HG02852 (cell line): ENCODE data around the gene DYRK1A.
"Not testable (repeated sequence)": the region's sequence is repeated elsewhere in the genome, so short reads cannot be mapped to it uniquely, and the experiment has no call there.

Experiments
- ATAC-seq: cut with Tn5 transposase; IDR thresholded peaks from one replicate; pipeline ENCODE4 v1.9.1; 2021; ENCODE audit warnings: mild to moderate bottlenecking, moderate library complexity; ENCODE audit not compliant: unreplicated experiment

DYRK1A gene

DNA sequence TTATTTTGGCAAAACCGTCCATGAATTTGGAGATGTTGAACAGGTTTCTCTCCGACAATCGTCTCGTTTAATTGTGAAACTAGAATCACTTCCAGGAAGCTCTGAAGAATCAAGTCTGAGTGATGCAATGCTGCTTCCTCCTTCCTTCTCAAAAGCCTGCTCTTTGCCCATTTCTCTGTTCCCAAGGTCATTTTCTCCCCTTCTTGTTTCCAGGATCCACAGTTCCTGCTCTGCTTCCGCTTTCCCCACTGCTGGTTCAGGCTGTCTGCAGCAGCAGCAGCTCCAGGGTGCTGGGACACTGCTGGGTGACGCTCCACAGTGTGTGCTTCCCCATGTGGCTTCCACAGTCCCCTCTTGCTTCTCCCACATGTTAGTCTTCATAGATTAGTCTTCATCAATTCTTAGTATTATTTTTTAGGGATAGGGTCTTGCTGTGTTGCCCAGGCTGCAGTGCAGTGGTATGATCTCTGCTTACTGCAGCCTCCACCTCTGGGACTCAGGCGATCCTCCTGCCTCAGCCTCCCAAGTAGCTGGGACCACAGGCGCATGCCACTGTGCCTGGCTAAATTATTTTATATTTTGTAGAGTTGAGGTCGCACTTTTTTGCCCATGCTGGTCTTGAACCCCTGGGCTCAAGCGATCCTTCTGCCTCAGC is 156.2 kb downstream of the DYRK1A start:
- ATAC-seq = no peak

- ATAC-seq = not testable (repeated sequence)
Measured at GRCh38 chr21:37524944-37525343, 158.4 kb downstream of the DYRK1A start.

DNA sequence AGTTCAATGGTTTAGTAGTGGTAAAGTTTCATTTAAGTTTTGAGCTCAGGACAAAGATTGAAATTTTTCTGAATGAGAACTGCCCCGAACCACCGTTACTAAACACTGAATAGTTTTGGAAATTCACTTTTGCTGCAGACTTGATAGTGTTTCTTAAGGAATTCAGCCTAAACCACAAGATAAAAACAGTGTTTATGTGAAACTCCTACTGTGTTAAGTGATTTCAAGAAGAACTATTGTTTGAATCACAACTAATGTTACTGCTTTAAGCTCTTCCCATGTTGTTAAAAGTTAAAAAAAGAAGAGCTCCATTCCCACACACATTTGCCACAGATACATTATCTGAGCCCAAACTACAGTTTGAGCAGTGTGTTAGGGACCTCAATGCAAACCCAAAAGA is 159.2 kb downstream of the DYRK1A start:
- no peak for ATAC-seq

GRCh38 chr21:37527103-37527502 is 160.5 kb downstream of the DYRK1A start:
- no peak for ATAC-seq

DNA sequence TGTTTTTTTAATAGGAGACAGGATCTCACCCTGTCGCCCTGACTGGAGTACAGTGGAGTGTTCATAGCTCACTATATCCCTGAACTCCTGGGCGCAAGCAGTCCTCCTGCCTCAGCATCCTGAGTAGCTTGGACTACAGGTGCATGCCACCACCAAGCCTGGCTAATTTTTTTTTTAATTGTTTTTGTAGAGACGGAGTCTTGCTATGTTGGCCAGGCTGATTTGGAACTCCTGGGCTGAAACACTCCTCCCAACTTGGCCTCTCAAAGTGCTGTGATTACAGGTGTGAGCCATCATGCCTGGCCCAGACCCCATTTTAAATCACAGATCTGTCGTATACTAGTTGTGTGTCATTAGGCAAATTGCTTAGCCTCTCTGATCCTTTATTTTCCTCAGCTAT is 161.1 kb downstream of the DYRK1A start:
- ATAC-seq = no peak

DNA sequence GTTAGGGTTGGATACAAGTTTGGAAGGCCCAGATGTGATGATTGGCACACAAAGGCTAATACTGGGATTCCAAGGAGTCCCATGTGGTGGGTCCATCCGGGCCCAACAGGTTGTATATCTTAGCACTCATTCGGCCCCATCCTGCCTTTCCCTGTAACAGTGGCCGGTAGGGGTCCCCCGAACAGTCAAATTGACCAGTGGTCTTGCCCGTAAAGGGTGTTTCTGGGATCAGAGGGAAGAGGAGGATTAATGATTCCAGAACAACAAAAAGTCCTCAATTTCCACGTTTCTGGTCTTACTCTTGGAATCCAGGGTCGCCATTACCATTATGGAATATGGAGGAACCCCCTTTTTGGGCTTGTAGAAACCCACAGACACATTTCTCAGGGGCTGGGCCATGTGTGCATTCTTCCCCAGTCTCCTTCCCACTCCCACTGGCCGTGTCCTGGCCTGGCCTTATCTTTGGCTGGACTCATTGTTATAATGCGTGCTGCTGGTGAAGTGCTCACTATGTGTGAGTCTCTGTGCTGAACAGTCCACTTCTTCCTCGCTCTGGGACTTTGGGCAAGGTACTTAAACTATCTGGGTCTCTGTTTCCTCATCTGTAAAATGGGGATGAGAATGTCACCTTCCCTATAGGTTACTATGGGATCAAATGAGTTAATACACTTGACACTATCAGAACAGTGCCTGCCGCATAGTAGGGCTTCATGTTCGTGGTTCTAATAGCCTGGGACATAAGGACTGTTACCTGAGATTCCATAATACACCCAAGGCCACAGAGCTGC is 161.8 kb downstream of the DYRK1A start:
- no peak for ATAC-seq

- no peak for ATAC-seq
Measured at GRCh38 chr21:37529649-37530048, 163.1 kb downstream of the DYRK1A start.

GRCh38 chr21:37530901-37531351 is 164.4 kb downstream of the DYRK1A start:
- ATAC-seq = no peak

- no peak for ATAC-seq
Measured at GRCh38 chr21:37531431-37531932, 164.9 kb downstream of the DYRK1A start.

DNA sequence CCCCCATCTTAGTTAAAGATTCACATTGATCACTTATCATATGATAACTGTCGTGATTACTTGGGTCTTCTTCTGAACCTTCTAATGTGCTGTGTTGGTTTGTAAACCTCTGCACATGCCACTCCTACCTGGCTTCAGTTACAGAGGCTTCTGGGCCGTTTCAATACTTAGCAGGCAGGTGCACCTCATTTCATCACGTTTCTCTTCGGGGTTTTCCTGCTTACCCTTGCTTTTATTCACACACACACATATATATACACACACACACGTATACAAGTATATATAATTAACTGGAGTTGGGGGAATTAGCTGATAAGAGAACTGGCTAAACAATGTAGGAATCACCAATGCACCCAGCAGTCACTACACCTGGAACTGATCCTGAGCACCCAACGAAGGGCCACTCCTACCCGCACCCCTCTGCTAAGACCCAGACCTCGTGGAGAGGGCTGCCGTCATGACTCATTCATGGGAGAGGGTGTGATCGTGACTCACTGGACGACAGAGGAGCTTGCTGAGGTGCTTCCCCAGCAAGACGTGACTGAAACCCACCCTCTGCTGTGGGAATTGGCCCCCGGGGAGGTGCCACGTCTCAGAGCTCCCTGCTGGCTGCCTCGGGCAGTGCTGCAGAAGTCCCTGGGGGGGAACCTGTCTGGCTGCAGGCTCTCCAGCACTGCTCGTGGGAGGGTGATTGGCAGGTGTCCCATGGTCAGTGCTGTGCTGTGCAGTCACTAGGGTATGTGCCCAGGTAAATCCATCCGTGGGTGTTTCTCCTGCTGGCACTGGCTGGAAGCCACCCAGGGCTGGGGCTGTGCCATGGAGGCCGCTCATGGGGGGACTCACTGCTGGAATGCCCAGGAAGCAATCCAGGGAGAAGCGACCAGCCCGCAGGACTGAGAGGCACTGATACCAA is 166.6 kb downstream of the DYRK1A start:
- ATAC-seq = no peak

GRCh38 chr21:37534431-37534830 is 167.9 kb downstream of the DYRK1A start:
- ATAC-seq = no peak

GRCh38 chr21:37535130-37535529 is 168.6 kb downstream of the DYRK1A start:
- ATAC-seq = no peak

GRCh38 chr21:37535672-37536071 is 169.1 kb downstream of the DYRK1A start:
- ATAC-seq = no peak

DNA sequence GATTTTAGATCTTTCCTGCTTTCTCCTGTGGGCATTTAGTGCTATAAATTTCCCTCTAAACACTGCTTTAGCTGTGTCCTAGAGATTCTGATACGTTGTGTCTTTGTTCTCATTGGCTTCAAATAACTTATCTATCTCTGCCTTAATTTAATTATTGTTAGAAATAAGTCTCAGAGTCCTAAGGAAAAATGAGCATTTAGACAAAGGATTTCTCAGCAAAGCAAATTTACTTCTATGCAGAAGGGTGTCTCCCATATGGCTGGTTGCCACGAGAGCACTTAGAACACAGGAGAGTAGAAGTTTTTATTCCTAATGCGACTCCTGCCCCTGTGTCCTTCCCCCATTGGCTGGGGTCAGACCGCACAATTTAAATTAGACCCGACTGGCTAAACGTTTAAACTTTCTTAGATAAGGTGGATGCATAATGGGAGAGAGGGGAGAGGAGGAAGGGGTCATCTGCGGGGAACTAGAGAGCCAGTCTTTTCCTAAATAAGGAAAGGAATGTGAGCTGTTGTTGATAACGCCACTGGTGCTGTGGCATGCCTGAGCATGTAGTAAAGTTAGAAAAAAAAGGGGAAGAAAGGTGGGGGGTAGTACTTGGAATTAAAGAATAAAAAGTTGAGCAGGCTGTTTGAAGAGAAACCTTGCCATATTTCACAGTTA is 170.2 kb downstream of the DYRK1A start:
- ATAC-seq = no peak

DNA sequence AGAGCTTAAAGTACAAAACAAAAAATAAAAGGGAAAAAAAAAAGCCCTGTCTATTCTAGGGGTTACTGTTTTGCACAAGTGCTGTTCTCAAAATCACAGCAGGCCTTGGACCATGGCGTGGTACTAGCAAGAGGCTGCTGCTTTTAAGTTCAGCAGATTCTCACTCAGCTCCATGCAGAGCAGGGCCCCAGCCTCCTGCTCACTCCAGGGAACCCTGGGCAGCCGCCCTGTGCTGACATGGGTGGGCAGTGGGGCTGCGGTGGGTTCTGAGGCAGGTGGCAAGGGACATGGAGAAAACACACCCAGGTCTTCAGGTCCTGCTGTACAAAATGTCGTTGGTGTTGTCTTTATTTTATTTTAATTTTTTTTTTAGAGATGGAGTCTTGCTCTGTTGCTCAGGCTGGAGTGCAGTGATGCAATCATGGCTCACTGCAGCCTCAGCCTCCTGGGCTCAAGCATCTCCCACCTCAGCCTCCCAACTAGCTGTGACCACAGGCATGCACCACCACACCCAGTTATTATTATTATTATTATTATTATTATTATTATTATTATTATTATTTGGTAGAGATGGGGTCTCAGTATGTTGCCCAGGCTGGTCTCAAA is 170.9 kb downstream of the DYRK1A start:
- ATAC-seq = no peak

DNA sequence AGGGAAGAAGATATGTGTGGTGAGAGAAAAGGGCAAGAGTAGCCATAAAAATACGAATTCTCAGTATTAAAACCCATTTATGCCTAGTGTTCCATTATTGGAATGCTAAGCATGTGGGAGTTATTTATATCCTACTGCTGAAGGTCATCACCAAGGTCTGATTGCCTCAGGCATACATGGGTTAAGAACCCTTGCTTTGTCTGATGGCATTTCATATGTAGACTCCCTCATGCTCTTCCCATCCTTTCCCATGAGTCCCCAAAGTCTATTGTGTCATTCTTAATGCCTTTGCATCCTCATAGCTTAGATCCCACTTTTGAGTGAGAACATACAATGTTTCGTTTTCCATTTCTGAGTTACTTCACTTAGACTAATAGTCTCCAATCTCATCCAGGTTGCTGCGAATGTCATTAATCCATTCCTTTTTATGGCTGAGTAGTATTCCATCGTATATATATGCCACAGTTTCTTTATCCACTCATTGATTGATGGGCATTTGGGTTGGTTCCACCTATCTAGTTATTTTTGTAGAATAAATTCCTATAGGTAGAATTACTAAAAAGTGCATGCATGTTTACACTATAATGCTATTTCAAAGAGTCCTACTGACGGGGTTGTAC is 172.5 kb downstream of the DYRK1A start:
- ATAC-seq = no peak

DNA sequence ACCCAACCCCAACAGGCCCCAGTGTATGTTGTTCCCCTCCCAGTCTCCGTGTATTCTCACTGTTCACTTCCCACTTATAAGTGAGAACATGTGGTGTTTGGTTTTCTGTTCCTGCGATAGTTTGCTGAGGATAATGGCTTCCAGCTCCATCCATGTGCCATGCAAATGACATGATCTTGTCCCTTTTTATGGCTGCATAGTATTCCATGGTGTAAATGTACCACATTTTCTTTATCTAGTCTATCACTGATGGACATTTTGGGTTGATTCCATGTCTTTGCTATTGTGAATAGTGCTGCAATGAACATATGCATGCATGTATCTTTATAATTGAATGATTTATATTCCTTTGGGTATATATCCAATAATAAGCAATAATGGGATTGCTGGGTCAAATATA is 174.6 kb downstream of the DYRK1A start:
- ATAC-seq = not testable (repeated sequence)

DNA sequence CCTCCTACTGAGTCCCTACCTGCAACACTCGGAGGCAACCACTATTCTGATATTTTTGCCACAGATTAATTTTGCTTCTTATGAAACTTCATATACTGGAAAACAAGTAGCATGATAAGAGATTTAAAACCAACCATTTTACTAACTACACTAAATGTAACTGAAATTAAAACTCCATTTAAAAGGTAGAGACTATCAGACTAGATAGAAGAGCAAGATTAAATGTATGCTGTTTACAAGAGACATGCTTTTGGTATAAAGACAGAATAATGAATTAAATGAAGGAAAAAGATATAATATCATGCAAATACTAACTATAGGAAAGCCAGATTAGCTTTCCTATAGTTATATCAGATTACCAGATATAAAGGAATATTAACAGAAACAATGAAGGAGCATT is 175.9 kb downstream of the DYRK1A start:
- no peak for ATAC-seq

- no peak for ATAC-seq
Measured at GRCh38 chr21:37546299-37546908, 179.8 kb downstream of the DYRK1A start.
